ENCODE results near the gene TMEM179. TPM values are rescaled to one million over a fixed set of nuclear protein-coding genes. Genes with fewer than 3 reads are reported as not detected.

The TMEM179 gene
- total and polyA plus RNA-seq, 2 of the 8 experiments (the other 6 are each of a cell fraction or from before 2014, with no cell fraction given) = 2.9 to 4.0 TPM

GRCh38 chr14:104567141-104567956, 37.2 kb downstream of the TMEM179 start:
- TF ChIP-seq POU5F1 (IDR thresholded peaks at IDR 0.05; ENCODE audit: low read depth, low read length) = no peak
- TF ChIP-seq RBBP5 (IDR thresholded peaks at IDR 0.05; ENCODE audit: borderline replicate concordance, low read depth, low read length) = no peak
- TF ChIP-seq, protein P1, sequence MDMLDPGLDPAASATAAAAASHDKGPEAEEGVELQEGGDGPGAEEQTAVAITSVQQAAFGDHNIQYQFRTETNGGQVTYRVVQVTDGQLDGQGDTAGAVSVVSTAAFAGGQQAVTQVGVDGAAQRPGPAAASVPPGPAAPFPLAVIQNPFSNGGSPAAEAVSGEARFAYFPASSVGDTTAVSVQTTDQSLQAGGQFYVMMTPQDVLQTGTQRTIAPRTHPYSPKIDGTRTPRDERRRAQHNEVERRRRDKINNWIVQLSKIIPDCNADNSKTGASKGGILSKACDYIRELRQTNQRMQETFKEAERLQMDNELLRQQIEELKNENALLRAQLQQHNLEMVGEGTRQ (IDR thresholded peaks at IDR 0.05; ENCODE audit: low read length) = no peak
- no peak for TF ChIP-seq TAF7 (optimal IDR thresholded peaks at IDR 0.05; ENCODE audit: borderline replicate concordance, low read depth, low read length)
- TF ChIP-seq KDM5A (IDR thresholded peaks at IDR 0.05; ENCODE audit: low read length) = no peak
- no peak for TF ChIP-seq RNF2 (IDR thresholded peaks at IDR 0.05; ENCODE audit: borderline replicate concordance, low read depth, low read length, missing control alignments, poor library complexity, severe bottlenecking)
- TF ChIP-seq RFX5 (IDR thresholded peaks at IDR 0.05; ENCODE audit: borderline replicate concordance, low read depth, low read length) = no peak
- no peak overlapping the region for H3K27ac ChIP-seq (ENCODE audit: low read depth, low read length)
- no peak overlapping the region for H4K5ac ChIP-seq (ENCODE audit: insufficient read length, low read depth, low read length)
- no peaks in the 10 kb centered on the region for H3K79me1 ChIP-seq (ENCODE audit: low read depth, low read length)
- H4K91ac ChIP-seq (replicated peaks; ENCODE audit: insufficient read length, low read length) = no peak overlapping the region
- H3K36me3 ChIP-seq (ENCODE audit: control insufficient read depth in 2 of 4, insufficient read depth in 4 of 4, low read length in 3 of 4) = no peaks in the 10 kb centered on the region
- no peak overlapping the region for H3K9ac ChIP-seq (replicated peaks in 1 of 4; ENCODE audit: extremely low read depth in 1 of 4, low read depth in 3 of 4, low read length in 3 of 4)
- no peak overlapping the region for H2BK120ac ChIP-seq (replicated peaks; ENCODE audit: low read depth, low read length)
- H2AFZ ChIP-seq (ENCODE audit: low read length) = no peak overlapping the region
- H3K18ac ChIP-seq (ENCODE audit: extremely low read depth, low read length) = no peak overlapping the region; the same call in 1 of the 2 replicates
- H3K79me2 ChIP-seq (ENCODE audit: control insufficient read depth in 1 of 2, insufficient read depth in 2 of 2, low read length in 2 of 2) = no peaks in the 10 kb centered on the region
- no peaks in the 10 kb centered on the region; a peak in 2 of 7 replicates for H3K27me3 ChIP-seq (replicated peaks in 1 of 4; ENCODE audit: control insufficient read depth in 3 of 4, extremely low read depth in 1 of 4, insufficient read depth in 3 of 4, low read length in 3 of 4)
- H4K20me1 ChIP-seq (replicated peaks in 1 of 2; ENCODE audit: control insufficient read depth in 1 of 2, insufficient read depth in 2 of 2, low read length in 2 of 2) = peaks cover 0 to 1% of the 10 kb centered on the region in 2 experiments
- H2BK5ac ChIP-seq (ENCODE audit: low read depth, low read length) = no peak overlapping the region
- no peak overlapping the region for H3K23ac ChIP-seq (ENCODE audit: insufficient read length)
- ChIA-PET POLR2A (ENCODE audit: partially characterized antibody) (no interaction called here), CTCF (ENCODE audit: partially characterized antibody) (interaction anchor here (1.0 to 2.2 kb wide), 5 partner anchors 10 to 353 kb away, joined by 3 to 10 read pairs (median 4); no protein-coding TSS in a partner anchor)
- no peak overlapping the region for H3K4ac ChIP-seq (replicated peaks; ENCODE audit: insufficient read length, low read depth, low read length)
- no peak overlapping the region for H3K56ac ChIP-seq (replicated peaks; ENCODE audit: insufficient read length, low read depth, low read length)
- no peak overlapping the region for H3K14ac ChIP-seq (ENCODE audit: insufficient read length)
- no peak overlapping the region for H2BK20ac ChIP-seq (ENCODE audit: low read length)
- no peak for DNase-seq (ENCODE audit: low read depth in 1 of 2, low spot score in 2 of 2)
- no peak overlapping the region for H3K4me2 ChIP-seq (ENCODE audit: insufficient read depth in 1 of 2, low read depth in 2 of 2, low read length in 2 of 2)
- no peak overlapping the region for H3K4me3 ChIP-seq (ENCODE audit: extremely low read depth in 1 of 4, insufficient read depth in 2 of 4, low read depth in 3 of 4, low read length in 4 of 4)
- H2BK12ac ChIP-seq (ENCODE audit: low read depth, low read length) = no peak overlapping the region
- H3K4me1 ChIP-seq (replicated peaks in 1 of 4; ENCODE audit: control insufficient read depth in 3 of 4, insufficient read depth in 4 of 4, low read length in 3 of 4) = peaks cover 0 to 6% (median under 1%) of the 10 kb centered on the region in 4 experiments; a peak in 3 of 7 replicates
- no peak for FAIRE-seq
- H3K23me2 ChIP-seq (ENCODE audit: low read depth, low read length) = no peaks in the 10 kb centered on the region
- no peak overlapping the region for H2BK15ac ChIP-seq (ENCODE audit: low read length)
- H2AK5ac ChIP-seq (ENCODE audit: low read depth, low read length) = no peak overlapping the region
- 87% methylated on average over 22 of the region's 27 CpGs; no CpG with 5 or more reads in 1 of the 2 experiments for WGBS, 2 experiments (ENCODE audit: extremely low coverage in 1 of 2, insufficient coverage in 1 of 2, insufficient read length in 1 of 2, insufficient replicate concordance in 2 of 2, low coverage in 1 of 2, low lambda C conversion rate in 2 of 2, missing lambda C conversion rate in 1 of 2)
- peak overlapping the region; percentile 4; the same call in 1 of the 2 replicates for H4K8ac ChIP-seq (ENCODE audit: extremely low read depth, insufficient read depth, low read length)
- H3K9me3 ChIP-seq (ENCODE audit: insufficient read depth in 2 of 2, low read depth in 1 of 2, low read length in 1 of 2) = no peaks in the 10 kb centered on the region

Measured in H1 (cell line).